HG02763 (cell line): ENCODE data around the gene TYRO3.
"Not testable (repeated sequence)": the region's sequence is repeated elsewhere in the genome, so short reads cannot be mapped to it uniquely, and the experiment has no call there.

Experiments
- ATAC-seq: cut with Tn5 transposase; IDR thresholded peaks from one replicate; pipeline ENCODE4 v1.9.1; 2021; ENCODE audit warnings: mild to moderate bottlenecking, moderate library complexity; ENCODE audit not compliant: unreplicated experiment

The TYRO3 gene

GRCh38 chr15:41572866-41573265 is 13.9 kb downstream of the TYRO3 start:
- ATAC-seq, result no peak

GRCh38 chr15:41573396-41573795 is 14.4 kb downstream of the TYRO3 start:
- no peak for ATAC-seq

GRCh38 chr15:41574158-41574557 is 15.1 kb downstream of the TYRO3 start:
- no peak for ATAC-seq

- no peak for ATAC-seq
These were observed 16.3 kb downstream of the TYRO3 start for GRCh38 chr15:41575282-41575681.

- no peak for ATAC-seq
These were observed 19.1 kb downstream of the TYRO3 start for GRCh38 chr15:41577863-41578735.

- no peak for ATAC-seq
These were observed 19.8 kb downstream of the TYRO3 start for GRCh38 chr15:41578736-41579383.

- ATAC-seq, result no peak
These were observed 22.1 kb downstream of the TYRO3 start for GRCh38 chr15:41581110-41581509.

GRCh38 chr15:41583795-41584194 is 24.8 kb downstream of the TYRO3 start:
- ATAC-seq, result no peak

GRCh38 chr15:41584636-41585126 is 25.7 kb downstream of the TYRO3 start:
- no peak for ATAC-seq

- no peak for ATAC-seq
These were observed 26.4 kb downstream of the TYRO3 start for GRCh38 chr15:41585127-41586047.

GRCh38 chr15:41586531-41587282 is 27.7 kb downstream of the TYRO3 start:
- ATAC-seq, result not testable (repeated sequence)

GRCh38 chr15:41589018-41589417 is 30.0 kb downstream of the TYRO3 start:
- not testable (repeated sequence) for ATAC-seq

- not testable (repeated sequence) for ATAC-seq
These were observed 30.6 kb downstream of the TYRO3 start for GRCh38 chr15:41589571-41589970.

- not testable (repeated sequence) for ATAC-seq
These were observed 32.2 kb downstream of the TYRO3 start for GRCh38 chr15:41591217-41591616.

GRCh38 chr15:41592718-41593117 is 33.7 kb downstream of the TYRO3 start:
- ATAC-seq, result not testable (repeated sequence)

- ATAC-seq, result no peak
These were observed 36.1 kb downstream of the TYRO3 start for GRCh38 chr15:41594801-41595746.

- ATAC-seq, result no peak
These were observed 38.0 kb downstream of the TYRO3 start for GRCh38 chr15:41596972-41597371.

GRCh38 chr15:41597787-41598186 is 38.8 kb downstream of the TYRO3 start:
- no peak for ATAC-seq

GRCh38 chr15:41599061-41599460 is 40.0 kb downstream of the TYRO3 start:
- ATAC-seq, result no peak
